Kidney glomerular epithelial cell (primary cell): ENCODE measurements around the gene FOXP1.

ENCODE experiments used
- DNase-seq: peaks from one replicate; lab custom pipeline; 2025; lab: John Stamatoyannopoulos, UW

FOXP1 gene

GRCh38 chr3:71398157-71398836 is 185.2 kb downstream of the FOXP1 start:
- no peak for DNase-seq

DNA sequence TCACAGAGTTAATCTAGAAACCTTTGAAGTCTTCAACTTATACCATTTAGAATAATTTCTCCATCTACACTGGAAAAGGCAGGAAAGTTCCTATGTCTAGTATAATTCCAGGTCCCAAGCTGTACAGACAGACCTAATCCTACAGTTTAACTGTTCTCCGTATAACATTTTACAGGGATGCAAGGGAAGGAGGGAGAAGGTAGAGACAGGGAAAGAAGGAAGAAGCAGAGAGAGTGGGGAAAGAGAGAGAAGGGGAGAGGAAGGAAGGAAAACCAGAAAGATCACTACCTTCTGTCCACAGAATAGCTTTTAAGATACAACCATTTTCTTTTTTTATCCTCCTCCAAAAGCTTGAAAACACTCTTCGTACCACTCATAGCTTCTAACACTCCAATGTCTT is 185.8 kb downstream of the FOXP1 start:
- DNase-seq: no peak

DNA sequence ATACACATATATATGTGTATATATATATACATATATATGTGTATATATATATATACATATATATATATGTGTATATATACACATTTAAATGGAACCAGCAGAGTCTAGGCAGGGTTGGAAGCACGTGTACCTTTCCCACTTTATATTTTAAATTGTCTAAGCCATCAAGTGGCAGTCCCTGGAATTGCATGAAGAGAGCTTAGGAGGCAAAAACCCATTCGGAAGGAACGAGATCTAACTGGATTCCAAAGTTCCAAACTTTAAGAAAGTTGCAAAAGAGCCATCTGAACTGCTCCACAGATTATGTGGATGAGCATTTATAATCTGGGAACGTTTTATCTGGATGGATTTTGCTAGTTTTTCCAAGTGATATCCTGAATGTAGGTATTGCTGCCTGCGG is 186.5 kb downstream of the FOXP1 start:
- DNase-seq: peak; percentile 43

GRCh38 chr3:71395927-71396695 is 187.4 kb downstream of the FOXP1 start:
- DNase-seq: no peak

- DNase-seq: no peak
These were observed 188.1 kb downstream of the FOXP1 start for GRCh38 chr3:71395470-71395869.

- DNase-seq: no peak
These were observed 189.8 kb downstream of the FOXP1 start for GRCh38 chr3:71393745-71394144.

DNA sequence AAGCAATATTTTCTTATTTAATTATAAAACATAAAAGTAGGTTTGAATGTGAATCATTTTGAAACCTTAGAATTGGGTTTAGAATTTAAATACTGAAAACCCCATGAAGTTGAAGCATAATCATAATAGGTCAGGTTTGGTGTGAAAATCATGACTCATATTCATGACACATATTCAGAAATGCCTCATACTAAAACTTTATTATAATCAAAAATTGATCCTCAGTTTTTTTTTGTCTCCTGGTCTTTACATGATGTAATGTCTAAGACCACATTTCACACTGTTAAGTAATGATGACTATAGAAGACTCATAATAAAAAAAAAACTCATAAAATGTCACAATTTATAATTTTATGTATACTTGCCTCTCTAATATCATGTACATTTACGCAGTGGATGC is 190.4 kb downstream of the FOXP1 start:
- DNase-seq: no peak

DNA sequence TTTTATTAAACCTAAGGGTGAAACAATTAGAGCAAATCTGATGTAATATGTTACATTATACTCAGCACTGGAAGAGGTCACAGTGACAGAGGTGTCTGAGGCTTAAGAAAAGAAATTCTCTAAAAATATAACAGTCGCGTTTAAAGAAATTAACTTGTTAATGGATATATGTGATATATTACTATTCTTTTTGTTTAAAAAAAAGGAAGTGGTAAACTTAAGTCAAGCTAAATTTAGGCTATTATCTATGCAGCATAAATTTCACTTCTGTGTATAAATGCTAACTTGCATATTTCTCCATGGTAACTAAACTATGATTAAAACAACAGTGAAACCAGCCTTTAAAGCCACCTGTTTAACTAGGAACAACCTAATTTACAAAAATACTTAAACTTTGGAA is 191.3 kb downstream of the FOXP1 start:
- no peak for DNase-seq

DNA sequence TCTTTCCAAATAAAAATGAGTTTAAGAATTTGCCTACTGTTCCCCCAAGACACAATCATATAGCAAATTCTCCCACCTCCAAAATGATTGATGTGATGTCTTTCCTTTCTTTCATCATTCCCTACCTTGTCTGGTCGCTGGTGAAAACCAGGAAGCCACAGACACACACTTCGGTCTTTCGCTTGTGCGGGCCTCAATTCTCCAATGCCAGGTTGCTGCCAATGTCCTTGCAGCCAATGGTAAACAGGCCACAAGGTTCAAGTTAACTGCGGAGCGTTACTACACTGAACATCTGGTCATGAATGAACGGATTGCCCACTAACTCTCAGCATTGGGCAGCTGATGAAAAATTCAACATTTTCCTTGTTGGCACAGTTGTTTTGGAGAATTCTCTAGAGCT is 192.2 kb downstream of the FOXP1 start:
- no peak for DNase-seq

DNA sequence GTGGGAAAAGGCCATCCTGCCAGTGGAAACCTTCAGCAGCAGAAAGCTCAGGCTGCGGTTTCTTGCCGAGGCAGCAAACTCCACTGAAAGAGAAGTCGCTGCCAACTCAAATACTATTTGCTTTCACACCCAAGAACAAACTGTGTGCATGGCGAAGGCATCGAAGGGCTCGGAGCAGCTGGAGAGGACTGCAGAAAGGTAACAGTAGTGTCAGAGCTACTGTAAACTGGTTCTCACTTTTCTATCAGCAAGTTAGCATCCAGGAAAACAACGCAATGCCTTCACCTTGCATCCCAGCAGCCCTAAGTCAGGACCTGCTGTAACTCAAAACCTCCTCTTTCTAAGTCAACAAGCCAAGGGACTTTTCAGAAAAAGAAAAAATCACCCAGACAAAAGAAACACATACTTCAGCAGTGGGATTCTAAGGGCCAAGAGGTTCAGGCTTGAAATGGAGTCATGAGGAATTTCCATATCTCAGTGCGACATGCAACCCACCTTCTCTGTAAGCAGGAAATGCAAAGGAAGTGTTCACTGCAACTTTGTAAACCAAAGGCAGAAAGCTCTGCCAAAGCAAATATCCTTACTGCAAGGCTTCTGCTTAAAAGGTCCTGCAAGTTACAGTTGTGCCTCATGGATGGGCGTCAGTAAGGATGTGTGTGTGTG is 193.5 kb downstream of the FOXP1 start:
- DNase-seq: no peak

DNA sequence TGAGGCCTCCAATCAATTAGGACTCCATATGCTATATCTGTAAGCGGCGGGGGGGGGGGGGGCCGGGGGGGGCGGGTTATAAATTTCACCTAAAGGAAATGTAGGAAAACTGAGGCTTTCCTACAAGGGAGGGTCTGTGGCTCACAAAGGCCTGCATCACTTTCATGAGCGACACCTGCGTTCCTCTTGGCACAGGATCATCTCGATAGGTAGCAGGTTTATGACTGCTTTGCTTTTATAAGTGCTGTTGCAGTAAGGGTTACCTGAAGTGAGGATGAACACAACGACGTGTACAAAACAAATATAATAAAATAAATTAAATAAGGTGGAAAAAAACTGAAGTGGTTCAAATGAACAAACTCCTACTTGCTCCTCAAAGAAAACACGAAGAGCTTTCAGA is 194.3 kb downstream of the FOXP1 start:
- DNase-seq: no peak

DNA sequence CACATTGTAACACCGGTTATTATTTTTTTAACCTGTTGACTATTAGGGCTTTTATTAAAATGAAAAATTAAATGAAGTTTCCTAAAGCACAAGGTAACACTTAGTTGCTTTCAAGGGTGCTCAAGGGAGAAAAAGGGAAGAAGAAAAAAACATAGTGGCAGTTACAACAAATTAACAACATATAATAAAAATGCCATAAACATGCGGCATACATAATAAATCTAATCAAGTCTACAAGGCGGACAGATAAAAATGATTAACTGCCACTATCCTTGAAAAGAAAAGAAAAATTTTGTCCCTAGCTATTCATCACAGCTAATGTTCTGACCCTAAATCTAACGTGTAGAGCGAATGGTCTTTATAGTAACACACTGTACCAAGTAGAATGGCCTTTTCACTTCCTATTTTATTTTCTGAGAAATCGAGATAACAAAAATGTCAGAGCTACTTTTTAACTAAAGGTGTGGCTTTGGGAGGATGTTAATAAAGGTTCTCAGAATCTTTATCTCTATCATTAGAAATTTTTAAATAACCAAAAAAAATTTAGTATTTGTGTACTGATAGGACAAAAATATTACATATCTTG is 194.9 kb downstream of the FOXP1 start:
- DNase-seq: no peak

- no peak for DNase-seq
These were observed 195.9 kb downstream of the FOXP1 start for GRCh38 chr3:71387586-71387985.

DNA sequence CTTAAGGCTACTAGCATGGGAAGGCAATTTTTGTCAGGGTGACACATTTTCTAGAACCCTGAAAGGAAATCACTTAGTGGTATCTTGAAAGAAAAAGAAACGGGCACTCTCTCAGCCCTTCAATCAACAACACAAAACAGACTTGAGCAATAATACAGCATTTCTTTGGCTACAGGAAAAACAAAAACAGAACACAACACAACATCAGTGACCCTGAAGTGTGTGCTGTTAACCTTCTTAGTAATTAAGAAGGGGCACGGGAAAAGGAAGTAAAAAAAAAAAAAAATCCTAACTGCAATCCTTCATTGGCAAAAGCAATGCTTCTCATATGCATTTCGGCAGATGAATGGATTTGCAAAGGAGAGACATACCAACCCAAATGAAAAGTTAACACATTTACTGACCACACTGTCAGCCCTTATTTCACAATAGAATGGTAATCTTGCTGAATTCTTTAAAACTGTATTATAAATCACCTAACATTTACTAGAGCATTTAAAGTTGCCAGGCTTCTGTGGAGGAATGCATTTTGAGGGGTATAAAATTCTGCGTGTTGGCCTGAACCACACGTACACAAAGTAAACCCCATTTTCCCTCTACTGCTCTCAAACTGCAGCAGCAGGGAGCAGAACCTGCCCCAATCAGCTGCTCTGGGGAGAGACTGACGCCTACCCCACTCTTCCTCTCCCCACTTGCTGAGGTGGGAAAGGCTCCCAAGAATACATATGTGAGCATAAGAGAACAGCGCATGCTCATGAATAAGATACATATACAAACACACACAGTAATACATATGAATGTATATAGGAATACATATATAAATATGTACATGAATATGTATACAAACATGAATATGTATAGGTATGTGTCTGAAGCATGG is 198.5 kb downstream of the FOXP1 start:
- no peak for DNase-seq

- DNase-seq: no peak
These were observed 199.1 kb downstream of the FOXP1 start for GRCh38 chr3:71384388-71384787.

GRCh38 chr3:71380096-71380495 is 203.4 kb downstream of the FOXP1 start:
- no peak for DNase-seq

GRCh38 chr3:71378509-71378908 is 205.0 kb downstream of the FOXP1 start:
- DNase-seq: no peak

DNA sequence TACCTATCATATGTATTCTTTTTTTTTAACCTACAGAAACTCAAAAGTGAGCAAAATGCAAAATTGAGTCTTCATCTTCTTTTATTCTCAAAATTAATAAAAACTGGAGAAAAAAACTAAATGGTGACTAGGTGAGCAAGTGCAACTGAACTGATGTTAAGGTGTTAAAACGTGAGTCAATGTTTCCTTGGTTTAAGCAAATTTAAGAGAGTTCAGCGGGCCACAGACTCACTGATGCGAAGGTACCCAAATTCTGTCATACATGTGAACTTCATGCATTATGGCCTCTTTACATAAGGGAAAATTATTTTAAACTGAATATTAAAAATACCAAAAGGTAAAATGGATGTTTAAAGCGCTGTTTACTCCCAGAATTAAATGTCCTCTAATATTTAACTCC is 206.6 kb downstream of the FOXP1 start:
- DNase-seq: no peak

DNA sequence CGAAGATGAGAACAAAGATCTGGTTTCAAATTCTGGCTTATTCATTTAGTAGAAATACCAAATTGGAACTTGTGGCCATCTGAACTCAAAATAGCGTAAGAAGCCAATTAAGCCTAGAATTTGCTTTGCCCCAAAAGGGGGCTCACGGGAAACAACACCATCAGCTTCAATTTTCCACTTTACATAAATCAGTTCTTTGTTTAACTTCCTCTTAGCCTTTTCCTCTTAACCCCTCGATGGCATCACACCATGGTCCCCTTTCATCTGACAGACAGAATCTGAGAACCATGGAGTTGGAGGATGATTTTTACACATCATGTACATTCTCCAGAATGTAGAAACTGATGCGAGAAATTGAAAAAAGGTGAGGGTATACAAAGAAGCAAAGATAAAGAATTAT is 207.0 kb downstream of the FOXP1 start:
- DNase-seq: no peak

- no peak for DNase-seq
These were observed 208.9 kb downstream of the FOXP1 start for GRCh38 chr3:71374582-71374981.

- DNase-seq: no peak
These were observed 210.5 kb downstream of the FOXP1 start for GRCh38 chr3:71372911-71373637.
